Esophagus muscularis mucosa (tissue), 3 donors: ENCODE data around the gene SLC6A11.

ENCODE experiments used
- CTCF ChIP-seq, 3 experiments: fragments of 200-600 bp in 2 of 3; fragments of 450-650 bp in 1 of 3; sonication (generic) in 2 of 3; IDR thresholded peaks; one replicate each; pipeline ENCODE4 v1.5.1; 2017 to 2019; ENCODE audit warnings: antibody characterized with exemption in 3 of 3, mild to moderate bottlenecking in 2 of 3, moderate library complexity in 1 of 3
- POLR2A ChIP-seq: fragments of 450-650 bp; IDR thresholded peaks from one replicate; pipeline ENCODE4 v1.6.1; 2017; ENCODE audit warnings: antibody characterized with exemption, moderate library complexity, mild to moderate bottlenecking, low read depth
- POLR2AphosphoS5 ChIP-seq, 2 donors: sonication (generic); formaldehyde crosslinking; IDR thresholded peaks; one replicate each; pipeline ENCODE4 v1.6.1; 2017; ENCODE audit warnings: antibody characterized with exemption in 2 of 2

GRCh38 chr3:10956986-10957385 lies 141.0 kb downstream of the SLC6A11 start:
- TF ChIP-seq POLR2AphosphoS5 (IDR thresholded peaks at IDR 0.05), result no peak
- no peak for TF ChIP-seq CTCF (IDR thresholded peaks at IDR 0.05)
- TF ChIP-seq POLR2A, result no peak
